ENCODE results near the gene SF3B3. TPM values are rescaled to one million over a fixed set of nuclear protein-coding genes. Genes with fewer than 3 reads are reported as not detected.

Gene SF3B3
- total and polyA plus RNA-seq, 2 donors (not counting 1 experiment from before 2014, with no cell fraction given) = 67.1 to 266 TPM

GRCh38 chr16:70591615-70592014 lies 68.0 kb downstream of the SF3B3 start:
- DNase-seq = no peak
- H3K27ac ChIP-seq (ENCODE audit: low read length in 2 of 2) = no peak overlapping the region
- Mint-ChIP-seq H3K27ac (no peak overlapping the region), H3K9me3 (ENCODE audit: insufficient read depth) (no peaks in the 10 kb centered on the region), H3K4me3 (no peak overlapping the region), H3K27me3 (peaks cover 12% of the 10 kb centered on the region), H3K4me1 (no peaks in the 10 kb centered on the region)
- no peak overlapping the region for H3K9ac ChIP-seq (ENCODE audit: low read length)
- no peaks in the 10 kb centered on the region for H3K36me3 ChIP-seq (replicated peaks in 1 of 2; ENCODE audit: control extremely low read depth in 1 of 2, control insufficient read depth in 1 of 2, extremely low read depth in 1 of 2, insufficient read depth in 2 of 2, low read length in 1 of 2)
- H2AFZ ChIP-seq (ENCODE audit: insufficient read depth, low read depth, low read length, poor library complexity, severe bottlenecking) = no peak overlapping the region
- H3K4me3 ChIP-seq (ENCODE audit: control extremely low read depth in 1 of 5, extremely low read depth in 1 of 5, insufficient read depth in 1 of 5, low read depth in 2 of 5, low read length in 4 of 5) = no peak overlapping the region
- no peaks in the 10 kb centered on the region for H3K4me1 ChIP-seq (ENCODE audit: control insufficient read depth in 2 of 2, insufficient read depth in 2 of 2, low read length in 2 of 2)
- peaks cover 0 to 3% (median 0%) of the 10 kb centered on the region in 4 experiments for H3K27me3 ChIP-seq (replicated peaks in 1 of 4; ENCODE audit: control extremely low read depth in 1 of 4, control insufficient read depth in 3 of 4, insufficient read depth in 4 of 4, low read length in 3 of 4)
- no peak overlapping the region for H3K4me2 ChIP-seq (replicated peaks; ENCODE audit: low read depth, low read length, poor library complexity, severe bottlenecking)
- H3K79me2 ChIP-seq (ENCODE audit: control insufficient read depth, insufficient read depth, low read length) = no peaks in the 10 kb centered on the region
- POLR2A ChIA-PET = no interaction called here
- H3K9me3 ChIP-seq (ENCODE audit: control extremely low read depth in 1 of 3, control insufficient read depth in 2 of 3, insufficient read depth in 1 of 3, low read length in 2 of 3) = no peaks in the 10 kb centered on the region
- intact Hi-C loops (cut with micrococcal nuclease) = no loop called here
- WGBS (ENCODE audit: insufficient coverage) = 92% methylated on average over 2 of the region's 4 CpGs
- CTCF ChIA-PET = no interaction called here
- ATAC-seq (ENCODE audit: low read depth) = no peak
- no peak for TF ChIP-seq CTCF (IDR thresholded peaks at IDR 0.05)
- no peak for TF ChIP-seq EZH2 (IDR thresholded peaks at IDR 0.05; ENCODE audit: borderline replicate concordance, insufficient read depth, low read depth, low read length, poor library complexity, severe bottlenecking)
- H4K20me1 ChIP-seq (ENCODE audit: control insufficient read depth, insufficient read depth, low read length, poor library complexity, severe bottlenecking) = no peaks in the 10 kb centered on the region

GRCh38 chr16:70592106-70592571 lies 68.5 kb downstream of the SF3B3 start:
- no peak overlapping the region for H3K9ac ChIP-seq (ENCODE audit: low read length)
- H3K4me1 ChIP-seq (ENCODE audit: control insufficient read depth in 2 of 2, insufficient read depth in 2 of 2, low read length in 2 of 2) = no peaks in the 10 kb centered on the region
- no peaks in the 10 kb centered on the region for H4K20me1 ChIP-seq (ENCODE audit: control insufficient read depth, insufficient read depth, low read length, poor library complexity, severe bottlenecking)
- H3K79me2 ChIP-seq (ENCODE audit: control insufficient read depth, insufficient read depth, low read length) = no peaks in the 10 kb centered on the region
- no peaks in the 10 kb centered on the region for H3K9me3 ChIP-seq (ENCODE audit: control extremely low read depth in 1 of 3, control insufficient read depth in 2 of 3, insufficient read depth in 1 of 3, low read length in 2 of 3)
- DNase-seq = no peak
- Mint-ChIP-seq H3K27me3 (peaks cover 12% of the 10 kb centered on the region), H3K9me3 (ENCODE audit: insufficient read depth) (no peaks in the 10 kb centered on the region), H3K4me3 (no peak overlapping the region), H3K27ac (no peak overlapping the region), H3K4me1 (no peaks in the 10 kb centered on the region)
- H3K27ac ChIP-seq (ENCODE audit: low read length in 2 of 2) = no peak overlapping the region
- POLR2A ChIA-PET = no interaction called here
- intact Hi-C loops (cut with micrococcal nuclease) = no loop called here
- no peak for ATAC-seq (ENCODE audit: low read depth)
- peaks cover 0 to 3% (median 0%) of the 10 kb centered on the region in 4 experiments for H3K27me3 ChIP-seq (replicated peaks in 1 of 4; ENCODE audit: control extremely low read depth in 1 of 4, control insufficient read depth in 3 of 4, insufficient read depth in 4 of 4, low read length in 3 of 4)
- no peak overlapping the region for H3K4me3 ChIP-seq (ENCODE audit: control extremely low read depth in 1 of 5, extremely low read depth in 1 of 5, insufficient read depth in 1 of 5, low read depth in 2 of 5, low read length in 4 of 5)
- WGBS (ENCODE audit: insufficient coverage) = 83% methylated on average over 2 of the region's 5 CpGs
- H3K4me2 ChIP-seq (replicated peaks; ENCODE audit: low read depth, low read length, poor library complexity, severe bottlenecking) = no peak overlapping the region
- H3K36me3 ChIP-seq (replicated peaks in 1 of 2; ENCODE audit: control extremely low read depth in 1 of 2, control insufficient read depth in 1 of 2, extremely low read depth in 1 of 2, insufficient read depth in 2 of 2, low read length in 1 of 2) = no peaks in the 10 kb centered on the region
- H2AFZ ChIP-seq (ENCODE audit: insufficient read depth, low read depth, low read length, poor library complexity, severe bottlenecking) = no peak overlapping the region
- CTCF ChIA-PET = no interaction called here
- TF ChIP-seq EZH2 (IDR thresholded peaks at IDR 0.05; ENCODE audit: borderline replicate concordance, insufficient read depth, low read depth, low read length, poor library complexity, severe bottlenecking) (no peak), CTCF (IDR thresholded peaks at IDR 0.05) (no peak)
